Heart right ventricle (tissue), 16 donors: Measurements from ENCODE around the gene VKORC1. TPM values are rescaled to one million over a fixed set of nuclear protein-coding genes. Genes with fewer than 3 reads are reported as not detected.

Experiments
- ATAC-seq, 8 donors: fragments of 200-7000 bp; cut with Tn5 transposase; one replicate each; pipeline ENCODE4 v1.9.1; 2020; ENCODE audit warnings: mild to moderate bottlenecking in 8 of 8, moderate library complexity in 8 of 8, moderate number of reproducible peaks in 1 of 8
- DNase-seq, 2 donors: peaks; one replicate each; pipeline ENCODE4 v3.0.0-alpha.2; 2020
- H3K27ac ChIP-seq, 10 donors: fragments of 200-600 bp; sonication (generic) in 2 of 10; one replicate each; pipeline versions ENCODE4 v1.5.0 to v1.8.0; 2020 to 2022; ENCODE audit warnings: mild to moderate bottlenecking in 3 of 10
- H3K27me3 ChIP-seq, 7 donors: fragments of 200-600 bp; one replicate each; pipeline ENCODE4 v1.8.0; 2021 to 2022; ENCODE audit warnings: mild to moderate bottlenecking in 2 of 7
- H3K36me3 ChIP-seq, 9 donors: fragments of 200-600 bp; sonication (generic) in 1 of 9; one replicate each; pipeline versions ENCODE4 v1.5.0 to v1.8.0; 2020 to 2022; ENCODE audit warnings: mild to moderate bottlenecking in 2 of 9
- H3K4me1 ChIP-seq, 9 donors: fragments of 200-600 bp; sonication (generic) in 1 of 9; one replicate each; pipeline versions ENCODE4 v1.5.0 to v1.8.0; 2020 to 2022; ENCODE audit warnings: mild to moderate bottlenecking in 4 of 9
- H3K4me3 ChIP-seq, 10 donors: fragments of 200-600 bp; sonication (generic) in 2 of 10; one replicate each; pipeline versions ENCODE4 v1.5.0 to v1.8.0; 2020 to 2022; ENCODE audit warnings: mild to moderate bottlenecking in 7 of 10, moderate library complexity in 2 of 10
- H3K9me3 ChIP-seq, 11 donors: fragments of 200-600 bp in 10 of 11; sonication (generic) in 2 of 11; one replicate each; pipeline versions ENCODE4 v1.5.0 to v1.8.0; 2013 to 2022; ENCODE audit warnings: mild to moderate bottlenecking in 2 of 11, control low read depth in 1 of 11, moderate library complexity in 1 of 11
- CTCF ChIP-seq, 9 donors: fragments of 200-600 bp; sonication (generic) in 2 of 9; IDR thresholded peaks; one replicate each; pipeline versions ENCODE4 v1.5.0 to v1.8.0; 2021 to 2022; ENCODE audit warnings: antibody characterized with exemption in 9 of 9, mild to moderate bottlenecking in 5 of 9, moderate library complexity in 1 of 9
- WGBS, 2 donors: extraction: QIAGEN DNeasy Blood & Tissue Kit; methylation state at CpG; one replicate each; pipeline ENCODE4 v1.1.7; 2013; ENCODE audit warnings: inconsistent platforms in 1 of 2; 5-methylcytosine and 5-hydroxymethylcytosine counted together
- intact Hi-C, 10 donors: fragments of 100-400 bp; cut with DNase I; formaldehyde crosslinking; loops; one replicate each; pipeline versions ENCODE4 v1.11.1 to v1.14.2; 2022
- polyA plus RNA-seq, 2 donors: library from polyadenylated mRNA; stranded (reverse); fragments of 200-250 nt; gene quantifications; one replicate each; pipeline ENCODE4 v1.2.3, GENCODE V29; 2013
- total RNA-seq, 10 donors: library from RNA; stranded (reverse); fragmentation: NEBNext Ultra II Directional in 3 of 10; extraction: Animal tissue kit (Norgen Biotek cat#: 25700) in 3 of 10; gene quantifications; one replicate each; pipeline versions ENCODE4 v1.2.1 to v1.2.4, GENCODE V29; 2021 to 2023
- donor health status: Arrhythmogenic right ventricular cardiomyopathy.
- donor health status: ischemic (EF 13 %, LVEDD 7.1; RV severe dilation, severe dysfunction).
- donor health status: healthy with polysubstance abuse.
- donor health status: DM: no; HTN: yes; CAD: no.
- donor health status: DM: no; HTN: no; CAD: no.
- donor health status: ischemic (EF 25% LVEDD 6.9; RV normal size, moderate dysfunction).
- donor health status: ischemic (EF 25% LVEDD 5.7; RV mildly dilated, moderate dysfunction).
- donor health status: healthy.
- donor health status: DM: yes; HTN: yes; CAD: no.
- donor health status: Ischemic cardiomyopathy.
- donor health status: ischemic (EF 35%, LVEDD 5.7; RV mildly dilated, moderate dysfunction).
- donor health status: nonischemic (EF 11% LVEDD 7.7; RV severe dilation, severe dysfunction).
- donor health status: DM: yes; HTN: yes; CAD: no.
- donor health status: PGD.
- donor health status: ischemic (EF 29% LVEDD 5.4; RV normal size, mild dysfunction).
- donor health status: nonischemic (EF 23%, LVEDD 6.1; RV moderate dilation, normal function).

The VKORC1 gene
- total and polyA plus RNA-seq, 12 donors = 27.0 to 139 (median 34.3) TPM

- ATAC-seq (peak in 3 of 8 donors; percentile 2 to 13 (median 11)), DNase-seq (no peak)
- peaks cover 2 to 53% (median 30%) of the 10 kb centered on the region in 9 donors for H3K4me1 ChIP-seq
- no peaks in the 10 kb centered on the region for H3K9me3 ChIP-seq
- intact Hi-C loops = loop anchor here in 5 of 10 donors (1.0 to 10.0 kb wide), 4 partner anchors 20 to 336 kb away; partner anchors contain the start of genes ARMC5 (in 1 of the 5) and FUS (in 1 of the 5)
- peak overlapping the region; percentile 91 to 98 (median 96) for H3K27ac ChIP-seq
- TF ChIP-seq CTCF (IDR thresholded peaks at IDR 0.05) = no peak
- WGBS, 2 donors = 52 to 58% methylated on average over 9 of the region's 9 CpGs
- H3K4me3 ChIP-seq = peak overlapping the region; percentile 44 to 87 (median 74)
- peaks cover 0 to 48% (median 37%) of the 10 kb centered on the region in 9 donors for H3K36me3 ChIP-seq
- H3K27me3 ChIP-seq = no peaks in the 10 kb centered on the region
These were observed 23.9 kb upstream of the VKORC1 start for GRCh38 chr16:31118223-31119155.

GRCh38 chr16:31117384-31118222 is 23.0 kb upstream of the VKORC1 start, which contains the start of gene KAT8:
Gene KAT8, plus strand, starts transcription at chr16:31117664. Its CDS starts 18 bp downstream, at chr16:31117682.
- no peaks in the 10 kb centered on the region for H3K27me3 ChIP-seq
- peaks cover 0 to 45% (median 33%) of the 10 kb centered on the region in 9 donors for H3K36me3 ChIP-seq
- peaks cover 10 to 62% (median 39%) of the 10 kb centered on the region in 9 donors for H3K4me1 ChIP-seq
- no peaks in the 10 kb centered on the region for H3K9me3 ChIP-seq
- H3K27ac ChIP-seq = peak within 1 kb of the TSS; percentile 91 to 98 (median 96)
- TF ChIP-seq CTCF (IDR thresholded peaks at IDR 0.05) = no peak
- ATAC-seq = peak; percentile 93 to 97 (median 94)
- peak; percentile 98 to 99 for DNase-seq
- 0 to 1% methylated on average over 60 to 68 of the region's 68 CpGs for WGBS, 2 donors
- H3K4me3 ChIP-seq = peak within 1 kb of the TSS; percentile 44 to 87 (median 74)
- intact Hi-C loops = loop anchor here in 5 of 10 donors (1.0 to 10.0 kb wide), 4 partner anchors 21 to 337 kb away; partner anchors contain the start of genes ARMC5 (in 1 of the 5) and FUS (in 1 of the 5)

GRCh38 chr16:31114468-31114867 is 19.9 kb upstream of the VKORC1 start:
- Histone ChIP-seq H3K4me3 (no peak overlapping the region), H3K9me3 (no peaks in the 10 kb centered on the region), H3K27me3 (no peaks in the 10 kb centered on the region), H3K36me3 (peaks cover 0 to 45% (median 31%) of the 10 kb centered on the region in 9 donors), H3K27ac (peak overlapping the region in 9 of 10 donors; percentile 76 to 90 (median 86)), H3K4me1 (peaks cover 13 to 73% (median 47%) of the 10 kb centered on the region in 9 donors)
- intact Hi-C loops = loop anchor here in 1 of 10 donors (10.0 kb wide), 1 partner anchor 340 kb away; the partner anchor contains the start of gene ARMC5
- no peak for ATAC-seq
- TF ChIP-seq CTCF (IDR thresholded peaks at IDR 0.05) = no peak
- DNase-seq = no peak
- 92 to 94% methylated on average over 8 of the region's 8 CpGs for WGBS, 2 donors
